ENCODE measurements around the gene UROC1.

- TF ChIP-seq GATA3 (IDR thresholded peaks at IDR 0.05; ENCODE audit: low read depth, low read length): no peak
- no peak for TF ChIP-seq GATA2 (IDR thresholded peaks at IDR 0.05; ENCODE audit: low read depth, low read length)
These were observed 66.1 kb downstream of the UROC1 start for GRCh38 chr3:126451511-126451910.
